ENCODE data around the gene ST6GALNAC5.

Gene ST6GALNAC5

DNA sequence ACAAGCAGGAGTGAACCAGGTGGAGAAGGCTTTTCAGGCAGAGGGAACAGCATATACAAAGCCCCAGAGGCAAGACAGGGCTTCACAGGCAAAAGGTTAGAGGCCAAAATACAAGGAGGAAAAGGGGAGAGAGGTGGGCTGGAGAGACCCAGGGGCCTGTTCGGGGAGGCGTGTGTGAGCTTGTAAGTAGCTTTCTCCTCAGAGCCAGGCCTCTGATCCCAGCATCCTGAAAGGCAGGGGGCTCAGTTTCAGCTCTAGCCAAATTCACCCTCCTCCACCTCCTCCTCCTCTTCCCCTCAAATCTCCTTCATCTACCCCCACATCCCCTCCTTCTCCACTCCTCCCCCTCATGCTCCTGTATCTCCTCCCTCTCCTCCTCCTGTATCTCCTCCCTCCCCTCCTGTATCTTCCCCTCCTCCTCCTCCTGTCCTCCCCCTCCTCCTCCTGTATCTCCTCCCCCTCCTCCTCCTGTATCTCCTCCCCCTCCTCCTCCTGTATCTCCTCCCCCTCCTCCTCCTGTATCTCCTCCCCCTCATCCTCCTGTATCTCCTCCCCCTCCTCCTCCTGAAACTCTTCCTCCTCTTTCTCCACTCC lies 148.6 kb downstream of the ST6GALNAC5 start:
- DNase-seq: no peak

DNA sequence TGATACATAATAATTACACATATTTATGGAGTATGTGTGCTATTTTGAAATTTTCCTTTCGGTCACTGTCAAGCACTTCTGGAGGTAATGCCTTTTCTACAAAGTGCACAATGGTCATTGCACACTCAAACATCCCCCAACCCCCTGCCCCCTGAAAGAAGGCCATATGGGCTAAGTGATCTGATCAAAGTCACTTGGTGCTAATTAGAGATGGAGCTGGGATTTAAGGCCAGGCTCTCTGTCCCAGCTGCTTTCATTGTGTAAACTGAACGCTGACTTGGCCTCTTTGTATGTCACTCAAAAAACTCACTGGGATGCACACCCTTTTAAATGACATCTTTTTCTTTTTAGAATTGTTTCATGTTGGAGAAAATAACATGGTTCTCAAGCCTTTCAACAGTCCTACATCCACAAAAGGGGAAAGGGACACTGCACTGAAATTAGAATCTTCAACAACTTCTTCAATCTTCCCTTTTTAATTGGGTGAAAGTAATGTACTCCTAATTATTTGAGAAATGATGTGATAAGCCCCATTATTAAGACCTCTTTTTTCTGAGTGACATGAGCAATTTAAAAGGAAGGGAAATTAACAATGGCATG lies 149.2 kb downstream of the ST6GALNAC5 start:
- DNase-seq: no peak

DNA sequence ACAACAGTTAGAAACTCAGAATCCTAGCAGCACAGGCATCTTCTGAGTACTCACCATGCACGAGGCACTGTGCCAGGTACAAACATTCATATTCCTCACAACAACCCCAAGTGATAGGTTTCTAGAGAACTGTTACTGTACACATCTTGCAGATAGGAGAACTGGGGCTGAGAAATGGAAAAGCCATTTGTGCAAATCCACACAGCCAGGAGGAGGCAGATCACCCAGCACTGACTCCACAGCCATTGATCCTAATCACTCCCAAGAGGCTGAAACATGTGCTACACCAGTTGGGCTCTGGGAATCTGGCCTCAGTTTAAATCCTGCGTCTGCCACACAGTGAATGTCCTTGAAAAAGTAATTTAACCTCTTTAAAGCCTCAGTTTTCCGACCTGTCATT lies 151.0 kb downstream of the ST6GALNAC5 start:
- DNase-seq: no peak

DNA sequence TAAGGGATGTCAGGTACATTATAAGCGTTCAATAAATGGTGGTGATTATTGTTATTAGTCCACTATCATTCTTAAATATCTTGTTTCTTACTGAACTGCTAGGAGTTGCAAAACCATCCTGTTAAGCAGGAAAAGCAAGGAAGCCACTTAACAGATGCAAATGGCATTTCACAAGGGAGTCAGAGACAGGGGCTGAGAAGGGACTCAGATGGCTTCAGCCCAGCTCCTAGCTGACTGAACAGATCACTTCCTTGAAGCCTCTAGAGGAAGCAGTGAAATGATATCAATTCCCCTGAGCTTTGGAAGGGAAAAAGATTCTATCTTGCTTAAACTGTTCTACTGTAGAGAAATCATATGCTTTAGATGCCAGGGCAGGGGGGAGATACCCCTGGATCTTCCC lies 151.5 kb downstream of the ST6GALNAC5 start:
- DNase-seq: peak; percentile 42 to 69

DNA sequence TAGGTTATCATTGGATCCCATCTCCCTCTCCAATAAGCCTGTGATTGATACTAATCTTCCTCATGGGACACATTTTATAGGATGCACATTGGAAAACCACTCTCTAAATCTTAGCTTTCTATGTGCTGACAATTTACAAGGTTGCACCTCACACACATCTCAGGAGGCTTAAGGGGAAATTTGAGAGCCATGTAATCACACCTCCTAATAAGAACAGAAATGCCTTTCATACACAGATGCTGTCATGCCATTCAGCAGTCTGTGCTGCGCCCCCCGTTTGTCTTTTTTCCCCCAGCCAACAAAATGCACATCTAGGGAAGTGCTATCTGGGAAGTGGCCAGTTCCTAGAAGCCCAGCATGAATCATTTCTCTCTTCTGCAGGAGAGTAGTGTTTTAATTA lies 154.5 kb downstream of the ST6GALNAC5 start:
- DNase-seq: no peak

DNA sequence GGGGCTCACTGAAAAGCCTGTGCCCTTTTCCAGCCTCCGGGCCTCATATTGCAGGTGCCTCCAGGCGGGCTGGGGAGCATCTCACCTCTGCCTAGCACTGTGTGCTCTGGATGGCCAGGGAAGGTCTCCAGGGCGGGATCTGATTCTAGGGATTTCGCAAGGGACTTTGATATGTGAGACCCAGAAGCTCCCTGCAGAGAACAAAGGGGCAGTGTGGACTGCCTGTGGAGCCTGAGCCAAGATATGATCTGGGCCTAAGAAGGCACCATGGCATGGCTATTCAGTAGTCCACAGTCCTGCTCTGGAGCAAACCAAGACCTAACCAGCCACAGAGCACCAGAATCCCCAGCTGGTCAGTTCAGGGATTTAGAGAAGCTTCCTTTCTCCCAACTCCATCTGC lies 157.2 kb downstream of the ST6GALNAC5 start:
- no peak for DNase-seq

DNA sequence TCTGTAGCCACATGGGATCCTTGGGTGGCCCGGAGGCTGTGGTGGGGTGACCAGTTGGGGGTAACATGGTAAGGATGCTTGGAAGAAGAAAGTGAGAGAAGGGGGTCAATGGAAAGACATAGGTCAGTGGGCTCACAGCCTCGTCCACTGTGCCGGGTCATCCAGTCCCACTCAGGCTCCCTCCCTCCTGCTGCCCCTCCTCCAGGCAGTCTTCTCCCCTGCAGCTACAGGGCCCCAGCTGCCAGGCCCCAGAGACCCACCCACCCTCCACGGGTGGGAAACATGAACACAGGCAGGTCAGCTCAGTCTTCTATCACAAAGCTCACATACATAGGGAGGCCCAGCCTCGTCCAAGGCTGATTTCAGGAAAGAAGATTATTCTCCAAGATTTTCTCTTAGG lies 158.3 kb downstream of the ST6GALNAC5 start:
- no peak for DNase-seq

DNA sequence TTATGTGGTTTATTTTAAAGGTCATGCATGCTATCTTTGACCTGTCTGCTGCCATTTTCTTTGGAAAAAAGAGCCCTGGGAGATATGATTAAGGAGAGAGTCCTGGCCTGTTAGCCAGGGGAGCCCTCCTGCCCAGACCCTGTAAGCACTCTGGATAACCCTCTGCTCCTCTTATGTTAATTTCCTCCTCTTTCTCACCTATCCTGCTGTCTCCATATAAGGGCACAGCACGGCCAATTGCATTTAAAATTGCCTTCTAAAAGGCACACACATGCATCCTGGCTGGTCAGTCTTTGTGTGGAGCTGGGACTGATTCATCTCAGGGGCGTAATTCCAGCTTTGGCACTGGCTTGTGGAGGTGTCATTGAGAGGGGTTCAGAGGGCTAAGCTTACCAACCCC lies 158.9 kb downstream of the ST6GALNAC5 start:
- no peak for DNase-seq

DNA sequence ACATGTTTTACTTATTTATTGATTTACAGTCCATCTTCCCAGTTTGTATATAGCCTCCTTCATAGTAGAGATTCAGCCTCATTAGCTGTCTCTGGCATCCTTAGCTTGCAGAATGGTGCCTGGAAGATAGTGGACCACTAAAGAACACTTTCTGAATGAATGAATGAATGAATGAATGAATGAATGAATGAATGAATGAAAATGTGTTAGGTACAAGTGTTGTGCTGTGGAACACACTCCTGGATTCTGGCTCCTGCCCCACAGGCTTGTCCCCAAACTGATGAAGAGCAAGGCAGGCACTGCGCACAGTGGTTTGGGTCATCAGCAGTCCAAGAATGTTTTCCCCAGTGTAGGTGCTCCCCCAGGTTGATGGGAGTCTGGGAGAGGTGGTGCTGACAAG lies 159.4 kb downstream of the ST6GALNAC5 start:
- no peak for DNase-seq

DNA sequence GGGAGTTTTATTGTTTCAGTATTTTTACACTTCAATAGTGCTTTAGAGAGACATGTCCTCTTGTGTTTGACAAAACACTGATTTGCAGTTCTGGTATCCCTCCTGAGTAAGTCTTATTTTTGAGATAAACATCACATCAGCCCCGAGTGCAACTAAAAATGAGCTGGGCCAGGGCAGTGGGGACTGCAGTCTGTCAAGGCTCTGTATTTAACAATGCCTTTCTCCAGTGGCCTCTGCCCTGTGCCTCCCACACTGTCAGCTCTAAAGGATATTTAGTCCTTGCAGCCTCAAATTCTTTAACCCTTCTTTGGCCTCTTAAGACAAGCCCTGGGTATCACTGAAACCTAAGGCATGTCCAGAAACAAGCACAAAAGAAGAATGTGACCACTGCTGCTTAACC lies 160.6 kb downstream of the ST6GALNAC5 start:
- DNase-seq: no peak

DNA sequence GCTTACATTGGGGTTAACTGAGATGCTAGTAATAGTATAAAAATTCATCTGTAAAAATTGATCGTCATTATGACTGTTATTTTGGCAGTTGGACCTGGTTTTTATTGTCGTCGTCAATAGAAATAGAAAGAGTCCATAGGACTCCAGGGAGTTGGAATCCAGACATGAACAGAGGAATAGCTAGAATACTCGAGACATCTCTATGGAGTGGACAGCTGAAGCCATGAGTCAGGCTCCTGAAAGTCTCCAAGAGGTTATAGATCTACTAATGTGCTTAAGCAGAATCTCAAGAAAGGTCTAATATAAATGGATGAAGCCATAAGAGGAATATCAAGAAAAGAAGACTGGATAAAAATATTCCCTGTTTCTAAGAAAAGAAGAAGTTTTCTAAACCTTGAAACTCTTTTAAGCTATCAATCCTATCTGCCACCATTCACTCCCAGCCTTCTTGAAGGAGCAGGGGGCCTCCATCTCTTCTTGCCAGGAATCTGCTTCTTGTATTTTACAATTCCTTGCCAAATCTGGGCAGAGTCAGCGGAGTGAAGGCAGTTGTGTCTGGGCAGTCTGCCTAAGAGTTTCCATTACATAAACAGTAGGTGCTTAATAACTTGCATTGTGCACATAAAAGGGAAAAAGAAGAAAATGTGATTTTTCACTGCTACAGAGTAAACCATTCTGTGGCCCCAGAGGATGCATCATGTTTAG lies 163.3 kb downstream of the ST6GALNAC5 start:
- no peak for DNase-seq

DNA sequence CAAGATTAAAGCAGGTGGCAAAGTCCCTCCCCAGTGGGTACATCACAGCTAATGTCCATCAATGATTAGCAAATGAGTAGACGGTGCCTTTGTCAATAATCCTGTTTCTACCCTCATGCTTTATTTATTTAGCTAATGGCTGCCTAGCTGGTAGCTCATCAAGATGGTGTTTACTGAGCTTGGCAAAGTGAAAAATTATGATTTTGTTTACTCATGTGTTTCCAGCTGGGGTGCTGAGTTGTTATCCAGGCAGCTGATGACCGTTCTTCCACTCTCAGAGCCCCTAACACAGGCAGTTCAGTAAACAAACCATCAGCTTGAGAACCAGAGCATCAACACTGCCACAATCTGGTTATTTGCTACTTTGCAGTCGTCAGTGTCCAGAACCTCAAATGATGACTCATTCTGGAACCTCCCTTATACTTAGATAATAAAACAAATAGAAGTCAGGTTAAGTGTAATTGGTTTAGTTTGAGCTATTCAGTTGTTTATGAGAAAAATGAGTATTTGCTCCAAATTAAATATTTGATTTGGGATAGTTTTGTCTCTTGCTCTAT lies 163.9 kb downstream of the ST6GALNAC5 start:
- DNase-seq: no peak

DNA sequence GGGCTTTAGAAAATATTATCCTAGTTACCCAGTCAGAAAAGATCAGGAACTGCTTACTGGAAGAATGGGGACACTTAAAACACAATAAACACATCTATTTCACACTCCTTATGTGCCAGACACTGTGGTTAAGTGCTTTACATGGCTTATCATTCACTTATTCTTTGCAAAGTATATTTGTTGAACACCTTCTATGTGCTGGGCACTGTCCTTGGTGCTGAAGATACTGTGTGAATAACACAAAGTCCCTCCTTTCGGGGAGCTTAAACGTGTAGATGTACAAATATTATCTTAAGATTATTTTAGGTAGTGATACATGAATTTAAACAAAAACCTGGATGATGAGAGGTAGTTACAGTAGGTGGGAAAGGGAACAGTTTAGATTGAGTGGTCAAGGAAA lies 169.3 kb downstream of the ST6GALNAC5 start:
- DNase-seq: peak in 1 of 2 experiments; percentile 29

DNA sequence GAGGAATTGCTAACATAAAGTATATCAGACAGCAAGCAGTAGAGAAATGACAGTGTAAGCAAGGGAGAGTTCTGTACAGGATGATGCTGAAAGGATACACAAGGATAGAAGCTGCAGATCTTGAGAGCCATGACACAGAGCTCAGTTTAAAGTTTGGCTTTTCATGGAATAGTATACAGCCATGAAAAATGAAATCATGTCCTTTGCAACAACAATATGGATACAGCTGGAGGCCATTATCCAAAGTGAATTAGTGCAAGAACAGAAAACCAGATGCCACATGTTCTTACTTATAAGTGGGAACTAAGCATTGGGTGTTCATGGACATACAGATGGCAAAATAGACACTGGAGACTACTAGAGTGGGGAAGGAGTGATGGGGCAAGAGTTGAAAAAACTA lies 169.8 kb downstream of the ST6GALNAC5 start:
- DNase-seq: no peak

DNA sequence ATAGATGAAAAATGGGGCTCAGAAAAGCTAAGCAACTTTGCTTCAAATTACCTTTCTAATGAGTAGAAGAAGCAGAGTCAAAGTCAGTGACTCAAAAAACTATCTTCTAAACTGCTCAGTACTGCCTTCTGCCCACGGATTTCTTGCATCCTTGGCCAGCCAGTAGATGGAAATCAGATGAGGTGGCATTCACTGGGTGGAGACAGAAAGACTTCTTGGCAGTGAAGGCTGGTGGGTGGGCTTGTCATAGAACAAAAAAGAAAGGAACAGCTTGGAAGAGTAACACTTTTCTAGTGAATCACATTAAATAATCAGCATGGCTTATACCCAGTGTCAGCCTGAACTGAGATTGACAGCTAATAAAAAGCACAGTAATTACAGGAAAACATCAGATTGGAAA lies 170.7 kb downstream of the ST6GALNAC5 start:
- no peak for DNase-seq

DNA sequence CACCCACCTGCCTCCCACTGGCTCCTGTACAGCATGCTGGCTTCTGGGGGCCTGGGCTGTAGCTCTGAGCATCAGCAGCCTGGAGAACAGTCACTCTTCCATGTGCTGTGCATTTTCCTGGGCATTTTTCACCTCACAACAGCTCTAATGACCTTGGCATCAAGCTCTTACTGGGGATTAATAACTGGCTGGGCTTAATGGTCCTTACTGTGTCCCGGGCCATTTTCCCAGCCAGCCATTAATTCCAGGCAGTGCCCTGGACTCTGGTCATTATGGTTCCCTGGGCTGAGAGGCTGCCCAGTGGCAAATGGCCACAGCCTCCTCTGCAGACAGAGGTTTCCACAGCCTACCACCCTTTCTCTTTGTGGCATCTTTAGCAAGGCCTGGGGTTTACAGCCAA lies 171.8 kb downstream of the ST6GALNAC5 start:
- no peak for DNase-seq

DNA sequence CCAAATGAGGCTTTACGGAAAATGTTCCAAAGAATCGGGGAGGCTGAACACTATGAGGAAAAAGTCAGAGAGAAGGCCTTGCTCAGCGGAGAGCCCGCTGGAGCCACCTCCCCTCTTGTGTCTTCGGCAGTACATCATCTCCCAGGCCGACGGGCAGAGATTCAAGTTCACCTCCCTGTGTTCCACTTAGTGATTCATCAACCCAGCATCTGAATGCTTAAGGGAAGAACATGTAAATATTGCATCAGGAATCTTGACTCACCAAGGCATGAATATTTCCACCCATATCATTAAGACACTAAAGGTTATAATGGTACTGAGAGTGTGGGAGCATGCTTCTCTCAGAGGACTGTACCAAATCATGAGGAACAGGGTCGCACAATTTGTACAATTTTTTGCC lies 172.5 kb downstream of the ST6GALNAC5 start:
- no peak for DNase-seq

DNA sequence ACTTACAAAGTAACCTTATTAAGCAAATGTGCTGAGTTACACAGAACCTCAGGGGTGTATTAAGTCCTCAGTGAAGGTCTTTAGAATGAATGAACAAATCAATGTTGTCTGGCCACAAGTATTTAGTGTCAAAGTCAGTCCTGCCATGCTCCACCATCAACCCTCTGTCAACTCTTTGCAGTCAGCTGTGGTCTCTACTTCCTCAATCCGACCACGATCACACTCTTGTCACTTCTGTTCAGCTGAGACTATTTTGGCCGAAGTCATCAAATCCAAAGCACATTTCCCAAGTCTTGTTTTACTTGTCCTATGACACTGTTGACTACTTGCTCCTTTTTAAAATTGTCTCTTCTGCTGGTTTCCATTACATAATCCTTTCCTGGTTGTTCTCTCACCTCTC lies 173.5 kb downstream of the ST6GALNAC5 start:
- peak; percentile 53 for DNase-seq

DNA sequence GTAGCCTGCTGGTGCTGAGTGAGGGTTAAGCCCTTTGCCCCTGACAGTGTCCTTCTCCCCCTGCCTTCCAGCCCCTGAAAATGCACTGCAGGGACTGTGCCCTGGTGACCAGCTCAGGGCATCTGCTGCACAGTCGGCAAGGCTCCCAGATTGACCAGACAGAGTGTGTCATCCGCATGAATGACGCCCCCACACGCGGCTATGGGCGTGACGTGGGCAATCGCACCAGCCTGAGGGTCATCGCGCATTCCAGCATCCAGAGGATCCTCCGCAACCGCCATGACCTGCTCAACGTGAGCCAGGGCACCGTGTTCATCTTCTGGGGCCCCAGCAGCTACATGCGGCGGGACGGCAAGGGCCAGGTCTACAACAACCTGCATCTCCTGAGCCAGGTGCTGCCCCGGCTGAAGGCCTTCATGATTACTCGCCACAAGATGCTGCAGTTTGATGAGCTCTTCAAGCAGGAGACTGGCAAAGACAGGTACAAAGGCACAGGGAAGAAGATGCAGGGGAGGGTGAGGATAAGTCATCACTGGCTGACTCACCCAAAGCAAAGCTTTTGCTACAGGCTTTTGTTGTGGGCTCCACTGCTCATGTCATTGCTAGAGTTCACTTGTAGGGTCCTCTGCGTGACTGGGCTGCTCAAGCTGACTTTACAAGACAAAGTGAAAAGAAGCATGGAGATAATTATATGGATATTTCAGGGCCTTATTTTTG lies 177.0 kb downstream of the ST6GALNAC5 start:
- no peak for DNase-seq

DNA sequence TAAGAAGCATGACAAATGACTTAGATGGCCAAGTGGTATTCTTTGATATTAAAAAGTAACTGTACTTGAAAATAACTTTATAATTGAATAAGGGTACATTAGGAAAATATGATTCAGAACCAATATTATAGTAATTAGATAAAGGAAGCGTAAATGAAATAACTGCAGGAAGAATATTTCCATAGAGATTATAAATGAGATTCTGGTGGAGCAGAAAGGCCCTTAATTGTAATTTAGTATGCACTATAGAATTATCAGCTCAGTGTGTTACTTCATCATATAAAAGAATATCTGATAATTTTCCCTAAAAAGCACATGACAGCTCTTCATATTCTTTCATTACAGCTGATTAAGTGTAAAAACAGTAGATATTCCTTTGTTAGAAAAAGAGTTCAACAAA lies 180.3 kb downstream of the ST6GALNAC5 start:
- DNase-seq: no peak

DNA sequence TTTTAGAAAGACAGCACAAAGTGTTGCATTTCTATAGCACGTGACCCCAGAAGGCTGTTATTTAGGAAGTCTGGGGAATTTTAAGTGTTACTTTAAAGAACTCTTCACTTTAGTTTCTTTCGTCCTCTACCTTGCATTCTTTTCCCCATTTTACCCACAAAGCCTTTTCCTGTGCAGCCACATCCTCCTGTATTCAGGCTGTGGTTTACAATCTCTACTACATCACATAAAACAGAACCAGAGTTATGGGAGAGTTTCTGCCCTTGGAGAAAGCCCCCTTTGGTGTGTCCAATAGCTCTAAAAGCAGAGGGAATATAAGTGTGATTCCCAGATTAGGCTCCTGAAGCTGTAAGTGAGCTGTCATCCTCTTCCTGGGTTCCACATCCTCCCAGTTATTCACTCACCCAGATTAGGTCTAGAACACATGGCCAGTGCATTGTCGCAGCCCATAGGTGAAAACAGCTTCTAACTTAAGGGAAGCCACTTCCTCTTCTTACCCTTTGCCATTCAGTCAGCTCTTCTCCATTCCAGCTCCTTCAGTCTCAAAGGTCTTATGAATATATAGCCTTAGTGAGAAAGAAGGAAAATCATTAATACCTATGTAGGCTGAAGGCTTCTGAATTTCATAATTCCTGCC lies 180.8 kb downstream of the ST6GALNAC5 start:
- DNase-seq: peak; percentile 11 to 22

DNA sequence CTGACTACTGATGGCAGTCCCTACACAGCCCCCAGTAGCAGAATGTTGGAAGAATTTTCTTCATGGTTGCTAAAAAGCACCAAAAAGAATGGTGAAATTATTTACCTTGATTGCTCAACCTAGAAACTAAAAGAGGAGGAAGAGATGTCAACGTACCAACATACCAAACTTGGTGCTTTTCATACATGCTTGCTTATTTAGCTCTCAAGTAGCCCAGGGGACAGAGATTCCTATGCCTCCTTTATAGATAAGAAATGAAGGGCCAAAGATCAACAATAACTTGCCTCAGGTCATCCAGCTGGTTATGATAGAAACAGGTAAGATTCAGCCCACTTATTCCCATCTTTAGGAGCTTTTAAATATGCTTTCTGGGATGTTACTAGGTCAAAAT lies 181.3 kb downstream of the ST6GALNAC5 start:
- no peak for DNase-seq

DNA sequence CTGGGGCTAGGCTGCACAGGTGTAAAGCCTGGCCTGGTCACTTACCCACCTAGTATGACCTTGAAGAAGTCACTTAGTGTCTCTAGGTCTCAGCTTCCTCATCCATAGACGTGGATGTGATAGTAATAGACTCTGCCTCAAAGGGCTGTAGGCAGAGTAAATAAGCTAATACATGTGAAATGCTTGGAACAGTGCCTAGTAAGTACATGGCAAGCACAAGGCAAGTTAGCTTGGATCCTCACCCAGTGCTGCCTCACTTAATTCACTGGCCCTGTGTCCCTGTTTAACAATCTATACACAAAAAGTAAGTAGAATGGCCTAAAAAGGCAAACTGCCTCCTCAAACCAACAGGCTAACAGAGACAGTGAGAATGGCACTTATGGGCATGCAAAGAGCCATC lies 184.1 kb downstream of the ST6GALNAC5 start:
- no peak for DNase-seq
